Muscle of leg (tissue), 11 donors: ENCODE data around the gene UBE2R2. TPM values are rescaled to one million over a fixed set of nuclear protein-coding genes. Genes with fewer than 3 reads are reported as not detected.
"Not testable (repeated sequence)": the region's sequence is repeated elsewhere in the genome, so short reads cannot be mapped to it uniquely, and the experiment has no call there.

Experiments used
- DNase-seq: peaks from one replicate; pipeline ENCODE4 v3.0.0; 2013
- H3K27ac ChIP-seq: one replicate; pipeline ENCODE4 v1.5.1; 2013; ENCODE audit warnings: mild to moderate bottlenecking, low read length, control low read depth
- H3K27me3 ChIP-seq: one replicate; pipeline ENCODE4 v1.6.1; 2013; ENCODE audit warnings: low read length; ENCODE audit not compliant: control insufficient read depth, insufficient read depth
- H3K36me3 ChIP-seq: one replicate; pipeline ENCODE4 v1.6.1; 2013; ENCODE audit warnings: low read length; ENCODE audit not compliant: control insufficient read depth, insufficient read depth
- H3K4me1 ChIP-seq: one replicate; pipeline ENCODE4 v1.6.1; 2013; ENCODE audit warnings: low read length; ENCODE audit not compliant: control insufficient read depth, insufficient read depth
- H3K4me3 ChIP-seq: one replicate; pipeline ENCODE4 v1.5.1; 2013; ENCODE audit warnings: low read length, control low read depth
- H3K9me3 ChIP-seq: replicated peaks from 2 replicates; pipeline ENCODE4 v1.6.1; 2013; ENCODE audit warnings: low read depth, low read length; ENCODE audit not compliant: control insufficient read depth
- WGBS: methylation state at CpG from one replicate; pipeline ENCODE4 v1.1.5; 2013; ENCODE audit warnings: missing lambda C conversion rate; ENCODE audit not compliant: insufficient coverage; 5-methylcytosine and 5-hydroxymethylcytosine counted together
- polyA plus RNA-seq, 8 donors: library from polyadenylated mRNA; unstranded; fragments of 120-200 nt; gene quantifications; one replicate each; pipeline versions ENCODE4 v1.2.1 to v1.2.3, GENCODE V29; 2013; ENCODE audit warnings: inconsistent platforms in 1 of 8, low replicate concordance in 1 of 8; ENCODE audit not compliant: insufficient read length in 8 of 8, insufficient read depth in 1 of 8
- total RNA-seq: library from RNA; stranded (reverse); fragments of 120-200 nt; gene quantifications from one replicate; pipeline ENCODE4 v1.2.4, GENCODE V29; 2013

Gene UBE2R2
- total and polyA plus RNA-seq, 9 donors = 18.2 to 48.5 (median 40.9) TPM

- H3K36me3 ChIP-seq = no peaks in the 10 kb centered on the region
- no peak overlapping the region for H3K4me3 ChIP-seq
- H3K9me3 ChIP-seq = no peaks in the 10 kb centered on the region
- no peak overlapping the region for H3K27ac ChIP-seq
- H3K4me1 ChIP-seq = no peaks in the 10 kb centered on the region
- DNase-seq = no peak
- H3K27me3 ChIP-seq = no peaks in the 10 kb centered on the region
- no CpG with 5 or more reads among the region's 4 CpGs for WGBS
These were observed 34.4 kb upstream of the UBE2R2 start for GRCh38 chr9:33782395-33783152.

- H3K4me3 ChIP-seq = no peak overlapping the region
- no peak overlapping the region for H3K27ac ChIP-seq
- H3K27me3 ChIP-seq = no peaks in the 10 kb centered on the region
- H3K9me3 ChIP-seq = no peaks in the 10 kb centered on the region
- H3K36me3 ChIP-seq = no peaks in the 10 kb centered on the region
- 100% methylated on average over 1 of the region's 5 CpGs for WGBS
- peak; percentile 15 for DNase-seq
- H3K4me1 ChIP-seq = no peaks in the 10 kb centered on the region
These were observed 31.0 kb upstream of the UBE2R2 start for GRCh38 chr9:33785914-33786313.

GRCh38 chr9:33786681-33787080 is 30.3 kb upstream of the UBE2R2 start:
- no peaks in the 10 kb centered on the region for H3K4me1 ChIP-seq
- H3K27ac ChIP-seq = no peak overlapping the region
- no peak for DNase-seq
- 100% methylated on average over 1 of the region's 2 CpGs for WGBS
- H3K9me3 ChIP-seq = no peaks in the 10 kb centered on the region
- no peaks in the 10 kb centered on the region for H3K36me3 ChIP-seq
- H3K4me3 ChIP-seq = no peak overlapping the region
- H3K27me3 ChIP-seq = no peaks in the 10 kb centered on the region

DNA sequence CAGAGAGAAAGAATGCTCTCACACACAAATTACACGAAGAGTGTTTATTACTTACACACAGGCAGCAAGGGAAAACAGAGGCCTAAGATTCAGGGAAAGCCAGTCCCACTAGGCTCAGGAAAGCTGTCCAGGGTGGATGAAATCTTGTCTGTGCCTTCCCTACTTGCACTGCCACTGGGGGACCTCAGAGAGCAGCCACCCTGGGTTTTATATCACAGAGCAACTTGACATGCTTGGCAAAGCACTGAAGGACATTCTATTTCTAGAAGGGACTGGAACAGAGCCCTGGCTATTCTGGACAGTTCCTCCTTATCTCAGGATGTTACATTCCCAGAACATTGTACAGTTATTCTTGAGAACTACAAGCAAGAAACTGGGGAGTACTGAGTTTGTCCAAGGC is 29.1 kb upstream of the UBE2R2 start:
- Histone ChIP-seq H3K27me3 (no peaks in the 10 kb centered on the region), H3K36me3 (no peaks in the 10 kb centered on the region), H3K9me3 (no peaks in the 10 kb centered on the region), H3K4me1 (no peaks in the 10 kb centered on the region), H3K4me3 (no peak overlapping the region), H3K27ac (no peak overlapping the region)
- DNase-seq = peak; percentile 10
- WGBS = no CpG with 5 or more reads among the region's 1 CpG

DNA sequence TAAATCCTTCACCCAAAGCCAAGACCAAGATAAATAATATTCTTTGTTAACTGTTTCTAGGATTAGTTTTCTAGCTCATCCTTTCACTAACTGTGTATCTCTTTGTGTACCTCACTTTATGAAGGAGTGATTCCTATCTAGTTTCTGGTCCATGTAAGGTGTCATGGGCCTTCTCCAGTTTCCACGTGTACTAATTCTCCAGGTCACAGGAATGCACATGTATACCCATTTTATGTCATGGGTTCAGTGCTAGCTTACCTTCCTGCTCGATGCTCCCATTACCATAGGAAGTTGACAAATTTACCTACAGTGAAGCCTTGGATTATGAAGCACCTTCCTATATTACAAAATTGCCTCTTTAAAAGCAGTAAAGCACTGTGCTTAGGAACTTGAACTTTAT is 27.5 kb upstream of the UBE2R2 start:
- not testable (repeated sequence) for H3K36me3 ChIP-seq, DNase-seq, H3K4me3 ChIP-seq, H3K9me3 ChIP-seq, H3K4me1 ChIP-seq, H3K27ac ChIP-seq, H3K27me3 ChIP-seq
- 67% methylated on average over 2 of the region's 2 CpGs for WGBS

DNA sequence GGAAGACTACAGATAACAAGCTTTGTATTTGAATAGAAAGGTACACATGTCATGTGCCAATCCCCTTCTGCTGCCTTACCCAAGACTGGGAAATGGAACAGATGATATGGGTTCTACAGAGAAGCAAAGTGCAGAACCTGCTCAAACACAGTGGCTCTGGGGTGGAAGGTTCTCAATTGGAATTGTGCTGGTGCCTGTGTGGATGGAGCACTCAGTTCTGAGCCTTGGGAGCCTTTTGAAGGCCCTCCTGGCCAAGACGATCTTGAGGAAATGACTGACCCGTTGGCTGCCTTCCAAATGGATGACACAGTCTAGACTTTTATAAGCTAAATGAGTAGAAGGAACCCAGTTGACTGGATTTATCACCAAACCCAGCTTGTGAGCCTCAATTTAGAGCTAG is 25.8 kb upstream of the UBE2R2 start:
- Histone ChIP-seq H3K36me3 (no peaks in the 10 kb centered on the region), H3K9me3 (no peaks in the 10 kb centered on the region), H3K4me1 (no peaks in the 10 kb centered on the region), H3K27ac (no peak overlapping the region), H3K27me3 (no peaks in the 10 kb centered on the region), H3K4me3 (no peak overlapping the region)
- no CpG with 5 or more reads among the region's 2 CpGs for WGBS
- no peak for DNase-seq

- 50% methylated on average over 1 of the region's 1 CpG for WGBS
- peaks cover 10% of the 10 kb centered on the region for H3K27me3 ChIP-seq
- not testable (repeated sequence) for H3K4me3 ChIP-seq, DNase-seq, H3K27ac ChIP-seq, H3K9me3 ChIP-seq, H3K4me1 ChIP-seq, H3K36me3 ChIP-seq
These were observed 23.5 kb upstream of the UBE2R2 start for GRCh38 chr9:33793496-33793895.

DNA sequence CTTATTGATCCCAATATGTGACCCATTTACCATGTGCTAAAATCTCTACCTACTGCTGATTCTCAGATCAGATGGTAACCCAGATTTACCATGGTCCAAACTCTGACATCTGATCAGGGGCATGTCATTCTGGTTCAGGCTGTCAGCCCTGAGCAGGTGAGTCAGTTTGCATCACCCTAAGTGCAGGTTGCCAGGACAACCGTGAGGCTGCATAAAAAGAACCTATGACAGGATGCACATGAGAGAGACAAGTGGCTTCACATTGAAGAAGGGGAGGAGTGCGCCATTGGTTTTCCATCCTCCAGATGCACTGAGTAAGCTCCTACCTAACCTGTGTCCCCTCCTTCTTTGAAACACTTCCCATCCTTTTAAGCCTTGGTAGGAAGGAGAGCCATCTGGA is 22.4 kb upstream of the UBE2R2 start:
- Histone ChIP-seq H3K9me3 (no peaks in the 10 kb centered on the region), H3K4me1 (no peaks in the 10 kb centered on the region), H3K27me3 (peaks cover 10% of the 10 kb centered on the region), H3K4me3 (no peak overlapping the region), H3K27ac (no peak overlapping the region), H3K36me3 (no peaks in the 10 kb centered on the region)
- DNase-seq = no peak
- WGBS = 100% methylated on average over 1 of the region's 2 CpGs

DNA sequence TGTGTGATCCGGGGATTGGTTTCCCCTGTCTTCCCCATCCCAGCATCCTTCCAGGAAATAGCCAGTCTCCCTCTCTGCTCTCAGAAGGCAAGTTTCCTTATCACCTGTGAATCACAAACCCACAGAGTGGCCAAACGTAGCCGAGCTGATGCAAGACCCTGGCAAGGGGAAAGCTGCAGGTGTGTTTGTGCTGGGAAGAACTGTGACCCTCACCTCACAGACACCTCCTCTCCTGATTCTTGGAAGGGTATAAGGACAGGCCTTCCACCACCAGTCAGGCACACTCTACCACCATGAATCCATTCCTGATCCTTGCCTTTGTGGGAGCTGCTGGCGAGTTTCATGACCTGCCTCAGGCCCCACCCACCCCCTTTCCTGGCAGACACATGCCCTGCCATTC is 21.7 kb upstream of the UBE2R2 start, which contains the start of gene PRSS3:
Gene PRSS3 (plus strand): TSS at position 281 of the 400 bp plus-strand sequence. CDS start 13 bp downstream, at position 294.
- 72% methylated on average over 2 of the region's 4 CpGs for WGBS
- DNase-seq = no peak
- Histone ChIP-seq H3K36me3 (no peaks in the 10 kb centered on the region), H3K4me1 (no peaks in the 10 kb centered on the region), H3K4me3 (no peak within 1 kb of the TSS), H3K27ac (no peak within 1 kb of the TSS), H3K9me3 (no peaks in the 10 kb centered on the region), H3K27me3 (peaks cover 10% of the 10 kb centered on the region)

DNA sequence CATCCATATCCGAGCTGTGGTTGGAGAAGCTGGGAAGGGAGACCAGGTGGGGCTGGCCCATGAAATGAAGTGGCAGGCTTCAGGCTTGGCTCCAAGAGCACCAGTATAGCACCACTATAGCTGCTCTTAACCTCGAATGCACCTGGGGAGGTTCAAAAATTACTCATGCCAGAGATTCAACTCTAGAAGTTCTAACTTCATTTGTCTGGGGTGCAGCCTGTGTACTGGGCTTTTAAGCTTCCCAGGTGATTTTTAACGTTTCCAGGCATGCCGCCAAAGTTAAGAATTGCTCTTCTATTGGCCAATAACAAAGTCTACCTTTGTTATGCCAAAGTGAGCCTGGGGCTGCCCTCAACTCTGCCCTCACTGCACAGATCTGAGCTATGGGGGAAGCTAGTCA is 21.1 kb upstream of the UBE2R2 start:
- 21% methylated on average over 2 of the region's 4 CpGs for WGBS
- DNase-seq = no peak
- no peaks in the 10 kb centered on the region for H3K36me3 ChIP-seq

GRCh38 chr9:33796679-33797078 is 20.3 kb upstream of the UBE2R2 start:
- H3K27me3 ChIP-seq = peaks cover 10% of the 10 kb centered on the region
- WGBS = 44% methylated on average over 2 of the region's 5 CpGs
- H3K4me1 ChIP-seq, H3K27ac ChIP-seq, H3K9me3 ChIP-seq, H3K36me3 ChIP-seq, DNase-seq, H3K4me3 ChIP-seq: not testable (repeated sequence)

More for the DNA sequence above, 21.1 kb upstream of the UBE2R2 start:
- no peak overlapping the region for H3K27ac ChIP-seq
- no peaks in the 10 kb centered on the region for H3K9me3 ChIP-seq
- H3K27me3 ChIP-seq = peaks cover 10% of the 10 kb centered on the region
- H3K4me1 ChIP-seq = no peaks in the 10 kb centered on the region
- H3K4me3 ChIP-seq = no peak overlapping the region
